Smooth muscle cell (in vitro differentiated cells): ENCODE data around the gene GPAM. TPM values are rescaled to one million over a fixed set of nuclear protein-coding genes. Genes with fewer than 3 reads are reported as not detected.

Source experiments
- DNase-seq: peaks from one replicate; lab custom pipeline; 2025; ENCODE audit not compliant: unreplicated experiment; lab: John Stamatoyannopoulos, UW
- H2AFZ ChIP-seq: fragments of 200-600 bp; sonication (generic); 2 replicates; pipeline ENCODE4 v1.6.0; 2016; ENCODE audit warnings: antibody characterized with exemption, low read depth, mild to moderate bottlenecking
- H3F3A ChIP-seq: fragments of 200-600 bp; sonication (generic); 2 replicates; pipeline ENCODE4 v1.6.0; 2017; ENCODE audit warnings: antibody characterized with exemption, low read depth
- H3K27ac ChIP-seq: fragments of 200-600 bp; sonication (generic); 2 replicates; pipeline ENCODE4 v1.5.1; 2016; ENCODE audit warnings: low read depth, mild to moderate bottlenecking
- H3K27me3 ChIP-seq: fragments of 200-600 bp; sonication (generic); 2 replicates; pipeline ENCODE4 v1.6.1; 2016; ENCODE audit warnings: low read depth, mild to moderate bottlenecking
- H3K36me3 ChIP-seq: fragments of 200-600 bp; sonication (generic); 2 replicates; pipeline ENCODE4 v1.5.1; 2016; ENCODE audit warnings: low read depth
- H3K4me1 ChIP-seq: fragments of 200-600 bp; sonication (generic); 2 replicates; pipeline ENCODE4 v1.5.1; 2016; ENCODE audit warnings: low read depth
- H3K4me2 ChIP-seq: fragments of 200-600 bp; sonication (generic); 2 replicates; pipeline ENCODE4 v1.6.0; 2016; ENCODE audit warnings: mild to moderate bottlenecking
- H3K4me3 ChIP-seq: fragments of 200-600 bp; sonication (generic); 2 replicates; pipeline ENCODE4 v1.5.1; 2016; ENCODE audit warnings: mild to moderate bottlenecking
- H3K79me2 ChIP-seq: fragments of 200-600 bp; sonication (generic); 2 replicates; pipeline ENCODE4 v1.6.0; 2016; ENCODE audit warnings: low read depth, mild to moderate bottlenecking
- H3K9ac ChIP-seq: fragments of 200-600 bp; sonication (generic); 2 replicates; pipeline ENCODE4 v1.6.0; 2016; ENCODE audit warnings: low read depth
- H3K9me3 ChIP-seq: fragments of 200-600 bp; sonication (generic); replicated peaks from 2 replicates; pipeline ENCODE4 v1.5.1; 2016; ENCODE audit warnings: low read depth
- H4K20me1 ChIP-seq: fragments of 200-600 bp; sonication (generic); 2 replicates; pipeline ENCODE4 v1.6.0; 2016; ENCODE audit warnings: low read depth
- CTCF ChIP-seq: fragments of 200-600 bp; sonication (generic); IDR thresholded peaks from 2 replicates; pipeline ENCODE4 v1.5.1; 2017; ENCODE audit warnings: borderline replicate concordance, mild to moderate bottlenecking, antibody characterized with exemption; ENCODE audit not compliant: insufficient read depth, poor library complexity, severe bottlenecking
- WGBS: methylation state at CpG from one replicate; pipeline ENCODE4 v1.1.7; 2016; ENCODE audit warnings: low lambda C conversion rate; 5-methylcytosine and 5-hydroxymethylcytosine counted together
- polyA plus RNA-seq: library from polyadenylated mRNA; unstranded; fragments of >200 nt; fragmentation: Nextera tagmentation; extraction: Ambion mirVana; gene quantifications from 2 replicates; pipeline ENCODE4 v1.2.1, GENCODE V29; 2016
- total RNA-seq: library from RNA; depleted of rRNA; stranded (reverse); fragments of >200 nt; gene quantifications from 2 replicates; pipeline ENCODE4 v1.2.3, GENCODE V29; 2014

The GPAM gene
- total and polyA plus RNA-seq, 2 experiments from 2014 or later: 5.1 to 11.7 TPM

- no peak overlapping the region for H3K27ac ChIP-seq
- H3K27me3 ChIP-seq: no peaks in the 10 kb centered on the region
- no peak for TF ChIP-seq CTCF
- no peaks in the 10 kb centered on the region for H3F3A ChIP-seq
- no peak overlapping the region for H3K4me3 ChIP-seq
- DNase-seq: no peak
- WGBS: 97% methylated on average over 6 of the region's 6 CpGs
- H3K79me2 ChIP-seq: no peaks in the 10 kb centered on the region
- H3K4me2 ChIP-seq: no peak overlapping the region
- H4K20me1 ChIP-seq: no peaks in the 10 kb centered on the region
- H3K36me3 ChIP-seq: peaks cover 25% of the 10 kb centered on the region
- no peak overlapping the region for H3K9ac ChIP-seq
- H3K4me1 ChIP-seq: no peaks in the 10 kb centered on the region
- H3K9me3 ChIP-seq: no peaks in the 10 kb centered on the region
- no peak overlapping the region for H2AFZ ChIP-seq
Measured at GRCh38 chr10:112168733-112169132, 14.8 kb downstream of the GPAM start.

GRCh38 chr10:112166800-112167199, 16.8 kb downstream of the GPAM start:
- DNase-seq: no peak
- H2AFZ ChIP-seq: no peak overlapping the region
- no peaks in the 10 kb centered on the region for H3K9me3 ChIP-seq
- H3K4me2 ChIP-seq: no peak overlapping the region
- no peaks in the 10 kb centered on the region for H3K79me2 ChIP-seq
- no peaks in the 10 kb centered on the region for H3K27me3 ChIP-seq
- no peak overlapping the region for H3K4me3 ChIP-seq
- H3K27ac ChIP-seq: no peak overlapping the region
- no peaks in the 10 kb centered on the region for H3K4me1 ChIP-seq
- no peaks in the 10 kb centered on the region for H4K20me1 ChIP-seq
- no peak overlapping the region for H3K9ac ChIP-seq
- H3K36me3 ChIP-seq: peaks cover 14% of the 10 kb centered on the region
- no peaks in the 10 kb centered on the region for H3F3A ChIP-seq
- no peak for TF ChIP-seq CTCF
- 94% methylated on average over 3 of the region's 3 CpGs for WGBS

- no peak overlapping the region for H2AFZ ChIP-seq
- 70% methylated on average over 4 of the region's 4 CpGs for WGBS
- peaks cover 10% of the 10 kb centered on the region for H3K36me3 ChIP-seq
- H4K20me1 ChIP-seq: no peaks in the 10 kb centered on the region
- no peaks in the 10 kb centered on the region for H3K9me3 ChIP-seq
- no peaks in the 10 kb centered on the region for H3K27me3 ChIP-seq
- DNase-seq: no peak
- no peaks in the 10 kb centered on the region for H3K79me2 ChIP-seq
- no peak for TF ChIP-seq CTCF
- no peak overlapping the region for H3K27ac ChIP-seq
- H3K4me2 ChIP-seq: no peak overlapping the region
- no peaks in the 10 kb centered on the region for H3K4me1 ChIP-seq
- no peaks in the 10 kb centered on the region for H3F3A ChIP-seq
- no peak overlapping the region for H3K4me3 ChIP-seq
- no peak overlapping the region for H3K9ac ChIP-seq
Measured at GRCh38 chr10:112161757-112162518, 21.6 kb downstream of the GPAM start.

GRCh38 chr10:112160834-112161233, 22.7 kb downstream of the GPAM start:
- H3K27me3 ChIP-seq: no peaks in the 10 kb centered on the region
- WGBS: 91% methylated on average over 3 of the region's 3 CpGs
- no peaks in the 10 kb centered on the region for H3K4me1 ChIP-seq
- peaks cover 17% of the 10 kb centered on the region for H3K36me3 ChIP-seq
- no peaks in the 10 kb centered on the region for H3F3A ChIP-seq
- H3K9ac ChIP-seq: no peak overlapping the region
- TF ChIP-seq CTCF: no peak
- H3K79me2 ChIP-seq: no peaks in the 10 kb centered on the region
- no peak overlapping the region for H3K4me2 ChIP-seq
- H4K20me1 ChIP-seq: no peaks in the 10 kb centered on the region
- no peaks in the 10 kb centered on the region for H3K9me3 ChIP-seq
- H2AFZ ChIP-seq: no peak overlapping the region
- no peak overlapping the region for H3K27ac ChIP-seq
- no peak for DNase-seq
- H3K4me3 ChIP-seq: no peak overlapping the region
